Measurements from ENCODE around the gene RANGRF.

DNA sequence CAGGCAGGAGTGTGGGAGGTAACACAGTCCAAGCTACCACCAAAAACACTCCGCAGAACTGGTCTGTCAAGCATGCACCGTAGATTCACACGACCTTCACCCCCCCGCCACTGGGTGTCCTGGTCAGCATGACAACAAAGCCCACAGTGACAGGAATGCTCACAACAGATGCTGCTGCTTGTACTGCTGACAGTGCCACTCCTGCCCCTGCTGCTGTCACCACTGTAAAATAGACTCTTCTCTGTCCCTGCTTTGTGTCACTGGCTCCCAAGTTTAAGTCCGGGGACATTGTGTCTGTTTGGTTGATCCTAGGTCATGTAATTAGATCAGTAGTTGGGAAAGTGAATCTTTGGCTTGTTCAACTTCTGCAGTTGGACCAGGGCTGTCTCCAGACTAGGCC, 44.2 kb downstream of the RANGRF start:
- TF ChIP-seq CTCF (IDR thresholded peaks at IDR 0.05) (no peak), POLR2A (IDR thresholded peaks at IDR 0.05) (no peak), EP300 (IDR thresholded peaks at IDR 0.05) (no peak)

All from ovary (tissue), 3 donors.